ENCODE results near the gene CHMP5. TPM values are rescaled to one million over a fixed set of nuclear protein-coding genes. Genes with fewer than 3 reads are reported as not detected.

CHMP5 gene
- total and polyA plus RNA-seq, 2 donors (not counting 1 experiment from before 2014, with no cell fraction given): 108 to 124 TPM

GRCh38 chr9:33294670-33295432, 30.0 kb downstream of the CHMP5 start:
- Histone ChIP-seq H3K9ac (ENCODE audit: insufficient read depth, low read length) (no peak overlapping the region), H3K4me1 (ENCODE audit: control insufficient read depth, extremely low read depth, insufficient read depth, low read length) (peaks cover 2% of the 10 kb centered on the region), H3K27me3 (ENCODE audit: control insufficient read depth, insufficient read depth, low read length) (no peaks in the 10 kb centered on the region), H3K79me2 (ENCODE audit: control insufficient read depth, insufficient read depth, low read length) (peaks cover 73% of the 10 kb centered on the region), H3K36me3 (ENCODE audit: control insufficient read depth, insufficient read depth, low read length) (peaks cover 14% of the 10 kb centered on the region), H2AFZ (ENCODE audit: low read length) (no peak overlapping the region), H3K27ac (ENCODE audit: insufficient read depth, low read length) (no peak overlapping the region), H3K4me3 (replicated peaks in 1 of 4; ENCODE audit: control extremely low read depth in 1 of 4, insufficient read depth in 1 of 4, low read depth in 3 of 4, low read length in 4 of 4) (no peak overlapping the region), H4K20me1 (ENCODE audit: control insufficient read depth, extremely low read depth, insufficient read depth, low read length) (no peaks in the 10 kb centered on the region), H3K9me3 (ENCODE audit: control insufficient read depth, insufficient read depth, low read depth, low read length) (no peaks in the 10 kb centered on the region), H3K4me2 (ENCODE audit: extremely low read depth, insufficient read depth, low read length) (no peak overlapping the region)
- DNase-seq (ENCODE audit: low read depth in 2 of 2): no peak
- TF ChIP-seq EZH2 (IDR thresholded peaks at IDR 0.05; ENCODE audit: low read length, missing control alignments) (no peak), CTCF (conservative IDR thresholded peaks at IDR 0.05 in 1 of 2, IDR thresholded peaks at IDR 0.05 in 1 of 2; ENCODE audit: low read depth in 1 of 2, low read length in 2 of 2) (no peak)

GRCh38 chr9:33295571-33295970, 30.7 kb downstream of the CHMP5 start:
- Histone ChIP-seq H3K4me3 (replicated peaks in 1 of 4; ENCODE audit: control extremely low read depth in 1 of 4, insufficient read depth in 1 of 4, low read depth in 3 of 4, low read length in 4 of 4) (no peak overlapping the region), H3K27me3 (ENCODE audit: control insufficient read depth, insufficient read depth, low read length) (no peaks in the 10 kb centered on the region), H3K36me3 (ENCODE audit: control insufficient read depth, insufficient read depth, low read length) (peaks cover 14% of the 10 kb centered on the region), H4K20me1 (ENCODE audit: control insufficient read depth, extremely low read depth, insufficient read depth, low read length) (no peaks in the 10 kb centered on the region), H3K4me2 (ENCODE audit: extremely low read depth, insufficient read depth, low read length) (no peak overlapping the region), H3K27ac (ENCODE audit: insufficient read depth, low read length) (no peak overlapping the region), H3K9ac (ENCODE audit: insufficient read depth, low read length) (no peak overlapping the region), H3K79me2 (ENCODE audit: control insufficient read depth, insufficient read depth, low read length) (peaks cover 72% of the 10 kb centered on the region), H3K9me3 (ENCODE audit: control insufficient read depth, insufficient read depth, low read depth, low read length) (no peaks in the 10 kb centered on the region), H2AFZ (ENCODE audit: low read length) (no peak overlapping the region), H3K4me1 (ENCODE audit: control insufficient read depth, extremely low read depth, insufficient read depth, low read length) (peaks cover 2% of the 10 kb centered on the region)
- no peak for DNase-seq (ENCODE audit: low read depth in 2 of 2)
- TF ChIP-seq EZH2 (IDR thresholded peaks at IDR 0.05; ENCODE audit: low read length, missing control alignments) (no peak), CTCF (conservative IDR thresholded peaks at IDR 0.05 in 1 of 2, IDR thresholded peaks at IDR 0.05 in 1 of 2; ENCODE audit: low read depth in 1 of 2, low read length in 2 of 2) (no peak)

- H3K9me3 ChIP-seq (ENCODE audit: control insufficient read depth, insufficient read depth, low read depth, low read length): no peaks in the 10 kb centered on the region
- no peak overlapping the region for H2AFZ ChIP-seq (ENCODE audit: low read length)
- H3K4me2 ChIP-seq (ENCODE audit: extremely low read depth, insufficient read depth, low read length): no peak overlapping the region
- no peaks in the 10 kb centered on the region for H4K20me1 ChIP-seq (ENCODE audit: control insufficient read depth, extremely low read depth, insufficient read depth, low read length)
- H3K79me2 ChIP-seq (ENCODE audit: control insufficient read depth, insufficient read depth, low read length): peaks cover 57% of the 10 kb centered on the region
- no peaks in the 10 kb centered on the region for H3K27me3 ChIP-seq (ENCODE audit: control insufficient read depth, insufficient read depth, low read length)
- peaks cover 2% of the 10 kb centered on the region for H3K4me1 ChIP-seq (ENCODE audit: control insufficient read depth, extremely low read depth, insufficient read depth, low read length)
- no peak for DNase-seq (ENCODE audit: low read depth in 2 of 2)
- no peak overlapping the region for H3K4me3 ChIP-seq (replicated peaks in 1 of 4; ENCODE audit: control extremely low read depth in 1 of 4, insufficient read depth in 1 of 4, low read depth in 3 of 4, low read length in 4 of 4)
- no peak for TF ChIP-seq EZH2 (IDR thresholded peaks at IDR 0.05; ENCODE audit: low read length, missing control alignments)
- TF ChIP-seq CTCF (conservative IDR thresholded peaks at IDR 0.05 in 1 of 2, IDR thresholded peaks at IDR 0.05 in 1 of 2; ENCODE audit: low read depth in 1 of 2, low read length in 2 of 2): no peak
- no peak overlapping the region for H3K9ac ChIP-seq (ENCODE audit: insufficient read depth, low read length)
- H3K36me3 ChIP-seq (ENCODE audit: control insufficient read depth, insufficient read depth, low read length): peaks cover 16% of the 10 kb centered on the region
- peak overlapping the region; percentile 2 for H3K27ac ChIP-seq (ENCODE audit: insufficient read depth, low read length)
These were observed 32.6 kb downstream of the CHMP5 start for GRCh38 chr9:33297432-33297831.
